GM18498 (cell line): ENCODE results near the gene ABLIM2.

Source experiments
- ATAC-seq: cut with Tn5 transposase; IDR thresholded peaks from one replicate; pipeline ENCODE4 v1.9.1; 2021; ENCODE audit warnings: mild to moderate bottlenecking, moderate library complexity; ENCODE audit not compliant: unreplicated experiment

ABLIM2 gene

DNA sequence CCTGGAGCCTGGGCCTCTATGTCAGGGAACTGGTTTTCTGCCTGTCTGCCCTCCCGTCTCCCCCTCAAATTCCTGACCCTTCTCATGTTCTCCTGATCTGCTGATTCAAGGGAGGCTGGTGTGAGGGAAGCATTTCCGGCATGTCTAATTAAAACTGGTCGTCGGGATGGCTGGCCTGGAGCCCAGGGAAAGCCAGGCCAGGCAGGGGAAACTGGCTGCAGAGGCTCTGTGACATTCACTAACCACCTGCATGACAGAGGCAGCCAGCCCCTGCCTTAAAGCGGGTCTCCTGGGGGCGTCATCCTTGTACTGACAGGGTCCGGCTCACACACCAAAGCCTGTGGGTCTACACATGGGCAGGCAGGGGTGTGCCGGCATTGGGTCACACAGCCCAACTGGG, 35.2 kb downstream of the ABLIM2 start:
- ATAC-seq, result no peak

- no peak for ATAC-seq
Measured at GRCh38 chr4:8122746-8123145, 35.9 kb downstream of the ABLIM2 start.

GRCh38 chr4:8121292-8122015, 37.2 kb downstream of the ABLIM2 start:
- no peak for ATAC-seq

GRCh38 chr4:8120501-8120900, 38.1 kb downstream of the ABLIM2 start:
- no peak for ATAC-seq

- ATAC-seq, result no peak
Measured at GRCh38 chr4:8119877-8120276, 38.7 kb downstream of the ABLIM2 start.

- no peak for ATAC-seq
Measured at GRCh38 chr4:8118531-8118930, 40.1 kb downstream of the ABLIM2 start.

- ATAC-seq, result no peak
Measured at GRCh38 chr4:8118035-8118434, 40.6 kb downstream of the ABLIM2 start.

DNA sequence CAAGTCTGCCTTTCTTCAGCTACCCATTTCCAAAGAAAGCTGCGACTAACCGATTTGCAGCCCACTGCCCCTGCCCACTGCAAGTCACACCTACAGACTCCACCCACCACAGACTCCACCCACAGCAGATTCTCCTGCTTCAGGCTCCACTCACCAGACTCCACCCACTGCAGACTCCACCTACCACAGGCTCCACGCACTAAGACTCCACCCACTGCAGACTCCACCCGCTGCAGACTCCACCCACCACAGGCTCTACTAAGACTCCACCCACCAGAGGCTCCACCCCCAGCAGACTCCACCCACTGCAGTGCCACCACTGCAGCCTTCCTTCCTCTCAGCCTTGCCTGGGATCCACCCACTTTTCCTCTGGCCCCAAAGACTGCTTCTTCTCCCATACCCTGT, 41.3 kb downstream of the ABLIM2 start:
- ATAC-seq, result no peak

- ATAC-seq, result no peak
Measured at GRCh38 chr4:8115916-8116315, 42.7 kb downstream of the ABLIM2 start.

DNA sequence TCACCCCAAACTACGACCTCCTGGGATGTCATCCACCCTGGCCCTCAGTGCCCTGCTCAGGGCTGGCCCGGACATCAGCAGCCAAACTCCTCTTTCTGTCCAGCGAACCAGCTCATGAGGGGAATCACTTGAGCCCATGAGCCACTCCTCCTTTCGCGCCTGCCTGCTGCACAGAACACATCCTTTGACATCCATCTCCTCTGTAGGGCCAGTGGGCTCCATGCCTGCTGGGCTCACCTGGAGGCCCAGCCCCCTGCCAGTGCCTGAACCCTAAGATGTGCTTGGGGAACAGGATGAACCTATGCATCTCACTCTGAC, 43.5 kb downstream of the ABLIM2 start:
- no peak for ATAC-seq

- ATAC-seq, result no peak
Measured at GRCh38 chr4:8114456-8115202, 44.0 kb downstream of the ABLIM2 start.

GRCh38 chr4:8113611-8114377, 44.8 kb downstream of the ABLIM2 start:
- no peak for ATAC-seq

DNA sequence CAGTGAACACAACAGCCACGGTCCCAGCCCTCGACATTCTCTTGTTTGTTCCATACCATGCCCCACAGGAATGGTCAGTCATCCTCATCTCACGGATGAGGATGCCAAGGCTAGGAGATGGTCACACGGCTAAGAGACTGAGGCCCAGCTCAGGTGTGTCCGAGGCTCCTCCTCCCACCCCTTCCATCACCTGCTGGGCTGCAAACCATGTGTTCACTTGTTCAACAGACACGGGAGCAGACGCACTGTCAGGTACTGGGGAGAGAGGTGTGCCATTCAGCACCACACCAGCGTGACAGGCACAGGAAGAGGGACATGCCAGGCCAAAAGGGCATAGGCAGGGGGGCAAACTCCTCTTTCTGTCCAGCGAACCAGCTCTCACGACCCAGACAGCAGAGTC, 45.9 kb downstream of the ABLIM2 start:
- ATAC-seq, result no peak

DNA sequence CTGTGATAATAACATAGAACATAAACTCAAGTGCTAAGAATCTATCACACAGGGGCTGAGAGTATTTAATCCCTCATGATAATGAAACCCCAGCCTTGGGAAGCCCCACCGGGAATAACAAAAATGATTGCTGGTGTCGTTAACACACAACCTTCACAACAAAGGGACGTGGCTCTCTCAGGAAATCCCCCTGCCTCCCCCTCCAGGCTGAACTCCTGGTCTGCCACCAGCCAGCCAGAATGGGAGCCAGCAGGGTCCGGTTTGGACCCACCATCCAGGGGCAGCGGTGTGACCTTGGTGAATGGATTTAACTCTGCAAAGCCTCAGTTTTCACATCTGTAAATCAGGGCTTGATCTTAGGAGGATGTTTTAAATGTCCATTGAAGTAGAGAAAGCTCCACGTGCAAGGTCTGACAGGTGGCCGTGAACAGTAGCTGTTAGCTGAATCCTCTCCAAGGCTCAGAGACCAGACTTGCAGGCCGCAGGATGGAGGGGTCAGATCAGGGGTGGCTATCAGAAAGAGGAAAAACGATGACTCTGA, 46.5 kb downstream of the ABLIM2 start:
- ATAC-seq, result no peak

- ATAC-seq, result no peak
Measured at GRCh38 chr4:8110071-8110986, 48.3 kb downstream of the ABLIM2 start.

DNA sequence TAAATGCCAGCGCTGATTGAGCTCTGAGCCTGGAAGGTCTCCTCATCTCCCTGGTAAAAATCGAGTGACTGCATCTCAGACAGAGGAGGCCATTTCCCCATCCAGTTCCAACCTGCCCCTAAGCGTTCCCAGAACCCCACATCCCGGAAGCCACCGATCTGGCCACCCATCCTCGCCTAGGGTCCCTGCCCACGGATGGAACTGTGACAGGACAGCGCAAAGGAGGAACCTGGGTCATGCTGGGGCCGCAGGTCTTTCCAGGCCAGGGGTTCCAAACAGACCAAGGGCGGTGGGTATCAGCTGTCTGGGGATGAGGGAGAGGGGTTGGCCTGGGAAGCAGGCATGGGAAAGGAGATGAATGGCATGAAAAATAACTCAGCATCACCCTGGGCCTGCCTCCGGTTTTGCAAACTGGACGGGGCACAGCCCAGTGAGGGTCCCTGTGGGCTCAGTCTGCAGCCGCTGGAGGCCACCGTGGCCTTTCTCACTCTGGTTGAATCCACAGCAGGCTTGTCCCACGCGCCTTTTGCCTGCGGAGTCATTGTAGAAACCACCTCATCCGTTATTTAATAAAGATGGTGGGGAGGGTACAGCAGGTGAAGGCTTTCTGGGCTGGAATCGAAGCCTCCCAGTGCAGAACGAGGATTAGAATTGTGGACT, 49.1 kb downstream of the ABLIM2 start:
- no peak for ATAC-seq

- no peak for ATAC-seq
Measured at GRCh38 chr4:8108991-8109390, 49.6 kb downstream of the ABLIM2 start.

GRCh38 chr4:8108261-8108660, 50.4 kb downstream of the ABLIM2 start:
- ATAC-seq, result no peak

- ATAC-seq, result no peak
Measured at GRCh38 chr4:8107146-8107657, 51.4 kb downstream of the ABLIM2 start.
